ENCODE results near the gene KCNN1.

- TF ChIP-seq CTCF (IDR thresholded peaks at IDR 0.05) (no peak), EZH2phosphoT487 (IDR thresholded peaks at IDR 0.05) (no peak)
Observed at GRCh38 chr19:17977021-17977420, 10.1 kb downstream of the KCNN1 start.
